ENCODE results near the gene OR12D2. TPM values are rescaled to one million over a fixed set of nuclear protein-coding genes. Genes with fewer than 3 reads are reported as not detected.
"Not testable (repeated sequence)": the region's sequence is repeated elsewhere in the genome, so short reads cannot be mapped to it uniquely, and the experiment has no call there.

Gene OR12D2
- polyA plus RNA-seq (2013): not detected in 2 replicates

GRCh38 chr6:29395331-29395730, at the start of gene OR12D2:
OR12D2 (plus strand) TSS chr6:29395631; CDS start chr6:29396700, 1,069 bp downstream.
- H2AK5ac ChIP-seq (ENCODE audit: low read length): no peak within 1 kb of the TSS
- H2BK120ac ChIP-seq (ENCODE audit: insufficient read depth, low read length, poor library complexity): no peak within 1 kb of the TSS
- no peak within 1 kb of the TSS for H3K4ac ChIP-seq (ENCODE audit: low read depth, low read length)
- no peak within 1 kb of the TSS for H4K12ac ChIP-seq (ENCODE audit: low read depth, low read length)
- no peak within 1 kb of the TSS for H2AFZ ChIP-seq (ENCODE audit: insufficient read depth, low read length, poor library complexity)
- no peaks in the 10 kb centered on the region for H3K79me1 ChIP-seq (ENCODE audit: low read length)
- H3K79me2 ChIP-seq (ENCODE audit: control insufficient read depth, insufficient read depth, low read length, poor library complexity): no peaks in the 10 kb centered on the region
- H3K4me3 ChIP-seq (ENCODE audit: low read depth, low read length): no peak within 1 kb of the TSS
- DNase-seq: no peak
- H3K27ac ChIP-seq (ENCODE audit: low read depth, low read length): no peak within 1 kb of the TSS
- H3K23ac ChIP-seq (ENCODE audit: low read length): no peak within 1 kb of the TSS
- no peak within 1 kb of the TSS for H2BK5ac ChIP-seq (ENCODE audit: low read depth, low read length, poor library complexity)
- H3K4me1 ChIP-seq (ENCODE audit: control insufficient read depth in 1 of 2, insufficient read depth in 2 of 2, low read length in 2 of 2): no peaks in the 10 kb centered on the region
- H3K18ac ChIP-seq (ENCODE audit: low read length): no peak within 1 kb of the TSS
- no peak within 1 kb of the TSS for H3K4me2 ChIP-seq (ENCODE audit: low read length)
- no peaks in the 10 kb centered on the region for H3K27me3 ChIP-seq (ENCODE audit: insufficient read depth, low read length)
- peaks cover 4% of the 10 kb centered on the region for H3K9me3 ChIP-seq (ENCODE audit: insufficient read depth, low read depth, low read length)
- no peak within 1 kb of the TSS for H3K9ac ChIP-seq (ENCODE audit: low read length)
- no peak within 1 kb of the TSS for H2BK12ac ChIP-seq (ENCODE audit: low read length)
- no peak within 1 kb of the TSS for H3K14ac ChIP-seq (ENCODE audit: low read length)
- no peak within 1 kb of the TSS for H4K91ac ChIP-seq (ENCODE audit: low read depth, low read length)
- no peak within 1 kb of the TSS for H4K8ac ChIP-seq (ENCODE audit: low read depth, low read length)
- H3K36me3 ChIP-seq (ENCODE audit: control insufficient read depth in 1 of 2, insufficient read depth in 2 of 2, low read length in 2 of 2): no peaks in the 10 kb centered on the region

- not testable (repeated sequence) for H3K18ac ChIP-seq (ENCODE audit: low read length); H3K14ac ChIP-seq (ENCODE audit: low read length); H4K91ac ChIP-seq (ENCODE audit: low read depth, low read length); H3K9ac ChIP-seq (ENCODE audit: low read length); H2BK120ac ChIP-seq (ENCODE audit: insufficient read depth, low read length, poor library complexity); H3K27me3 ChIP-seq (ENCODE audit: insufficient read depth, low read length); H3K79me1 ChIP-seq (ENCODE audit: low read length); H3K4me1 ChIP-seq (ENCODE audit: control insufficient read depth in 1 of 2, insufficient read depth in 2 of 2, low read length in 2 of 2); H2BK12ac ChIP-seq (ENCODE audit: low read length); H3K23ac ChIP-seq (ENCODE audit: low read length); H2AK5ac ChIP-seq (ENCODE audit: low read length); H3K4me3 ChIP-seq (ENCODE audit: low read depth, low read length); H3K9me3 ChIP-seq (ENCODE audit: insufficient read depth, low read depth, low read length); H2BK5ac ChIP-seq (ENCODE audit: low read depth, low read length, poor library complexity); H4K12ac ChIP-seq (ENCODE audit: low read depth, low read length); H3K27ac ChIP-seq (ENCODE audit: low read depth, low read length); H3K4ac ChIP-seq (ENCODE audit: low read depth, low read length); H3K79me2 ChIP-seq (ENCODE audit: control insufficient read depth, insufficient read depth, low read length, poor library complexity); H3K36me3 ChIP-seq (ENCODE audit: control insufficient read depth in 1 of 2, insufficient read depth in 2 of 2, low read length in 2 of 2); DNase-seq; H2AFZ ChIP-seq (ENCODE audit: insufficient read depth, low read length, poor library complexity); H3K4me2 ChIP-seq (ENCODE audit: low read length); H4K8ac ChIP-seq (ENCODE audit: low read depth, low read length)
- WGBS (ENCODE audit: extremely low coverage, insufficient coverage, insufficient read length): no CpG with 5 or more reads among the region's 3 CpGs
Observed at GRCh38 chr6:29349348-29349747, 46.1 kb upstream of the OR12D2 start.

- Histone ChIP-seq H3K4me1 (ENCODE audit: control insufficient read depth in 1 of 2, insufficient read depth in 2 of 2, low read length in 2 of 2) (no peaks in the 10 kb centered on the region), H2AFZ (ENCODE audit: insufficient read depth, low read length, poor library complexity) (no peak overlapping the region), H3K4me3 (ENCODE audit: low read depth, low read length) (no peak overlapping the region), H3K79me2 (ENCODE audit: control insufficient read depth, insufficient read depth, low read length, poor library complexity) (no peaks in the 10 kb centered on the region), H3K79me1 (ENCODE audit: low read length) (no peaks in the 10 kb centered on the region), H3K4ac (ENCODE audit: low read depth, low read length) (no peak overlapping the region), H4K91ac (ENCODE audit: low read depth, low read length) (no peak overlapping the region), H3K9me3 (ENCODE audit: insufficient read depth, low read depth, low read length) (no peaks in the 10 kb centered on the region), H4K12ac (ENCODE audit: low read depth, low read length) (no peak overlapping the region), H3K23ac (ENCODE audit: low read length) (no peak overlapping the region), H2BK5ac (ENCODE audit: low read depth, low read length, poor library complexity) (no peak overlapping the region), H3K36me3 (ENCODE audit: control insufficient read depth in 1 of 2, insufficient read depth in 2 of 2, low read length in 2 of 2) (no peaks in the 10 kb centered on the region), H4K8ac (ENCODE audit: low read depth, low read length) (no peak overlapping the region), H2AK5ac (ENCODE audit: low read length) (no peak overlapping the region), H3K27ac (ENCODE audit: low read depth, low read length) (no peak overlapping the region), H3K4me2 (ENCODE audit: low read length) (no peak overlapping the region), H2BK12ac (ENCODE audit: low read length) (no peak overlapping the region), H3K18ac (ENCODE audit: low read length) (no peak overlapping the region), H3K27me3 (ENCODE audit: insufficient read depth, low read length) (no peaks in the 10 kb centered on the region), H3K9ac (ENCODE audit: low read length) (no peak overlapping the region), H2BK120ac (ENCODE audit: insufficient read depth, low read length, poor library complexity) (no peak overlapping the region), H3K14ac (ENCODE audit: low read length) (no peak overlapping the region)
- no peak for DNase-seq
Observed at GRCh38 chr6:29354980-29355379, 40.5 kb upstream of the OR12D2 start.

- H3K4me2 ChIP-seq (ENCODE audit: low read length): no peak overlapping the region
- no peaks in the 10 kb centered on the region for H3K27me3 ChIP-seq (ENCODE audit: insufficient read depth, low read length)
- no peak overlapping the region for H3K18ac ChIP-seq (ENCODE audit: low read length)
- H4K8ac ChIP-seq (ENCODE audit: low read depth, low read length): no peak overlapping the region
- no peak overlapping the region for H3K23ac ChIP-seq (ENCODE audit: low read length)
- no peaks in the 10 kb centered on the region for H3K36me3 ChIP-seq (ENCODE audit: control insufficient read depth in 1 of 2, insufficient read depth in 2 of 2, low read length in 2 of 2)
- DNase-seq: no peak
- no peak overlapping the region for H3K9ac ChIP-seq (ENCODE audit: low read length)
- H3K79me1 ChIP-seq (ENCODE audit: low read length): no peaks in the 10 kb centered on the region
- H4K91ac ChIP-seq (ENCODE audit: low read depth, low read length): no peak overlapping the region
- H2AK5ac ChIP-seq (ENCODE audit: low read length): no peak overlapping the region
- no peak overlapping the region for H4K12ac ChIP-seq (ENCODE audit: low read depth, low read length)
- no peak overlapping the region for H3K4me3 ChIP-seq (ENCODE audit: low read depth, low read length)
- H2BK120ac ChIP-seq (ENCODE audit: insufficient read depth, low read length, poor library complexity): no peak overlapping the region
- no CpG with 5 or more reads among the region's 1 CpG for whole genome bisulfite sequencing (ENCODE audit: extremely low coverage, insufficient coverage, insufficient read length)
- no peak overlapping the region for H2BK5ac ChIP-seq (ENCODE audit: low read depth, low read length, poor library complexity)
- H3K4me1 ChIP-seq (ENCODE audit: control insufficient read depth in 1 of 2, insufficient read depth in 2 of 2, low read length in 2 of 2): no peaks in the 10 kb centered on the region
- H3K9me3 ChIP-seq (ENCODE audit: insufficient read depth, low read depth, low read length): no peaks in the 10 kb centered on the region
- no peak overlapping the region for H2BK12ac ChIP-seq (ENCODE audit: low read length)
- H3K14ac ChIP-seq (ENCODE audit: low read length): no peak overlapping the region
- H3K27ac ChIP-seq (ENCODE audit: low read depth, low read length): no peak overlapping the region
- no peak overlapping the region for H2AFZ ChIP-seq (ENCODE audit: insufficient read depth, low read length, poor library complexity)
- no peaks in the 10 kb centered on the region for H3K79me2 ChIP-seq (ENCODE audit: control insufficient read depth, insufficient read depth, low read length, poor library complexity)
- no peak overlapping the region for H3K4ac ChIP-seq (ENCODE audit: low read depth, low read length)
Observed at GRCh38 chr6:29355603-29356002, 39.8 kb upstream of the OR12D2 start.

- no peak within 1 kb of the TSS for H3K4me2 ChIP-seq (ENCODE audit: low read length)
- H3K9ac ChIP-seq (ENCODE audit: low read length): no peak within 1 kb of the TSS
- H2BK120ac ChIP-seq (ENCODE audit: insufficient read depth, low read length, poor library complexity): no peak within 1 kb of the TSS
- no peak within 1 kb of the TSS for H2BK5ac ChIP-seq (ENCODE audit: low read depth, low read length, poor library complexity)
- H4K12ac ChIP-seq (ENCODE audit: low read depth, low read length): no peak within 1 kb of the TSS
- no peak within 1 kb of the TSS for H4K8ac ChIP-seq (ENCODE audit: low read depth, low read length)
- no peak within 1 kb of the TSS for H3K14ac ChIP-seq (ENCODE audit: low read length)
- no peaks in the 10 kb centered on the region for H3K79me2 ChIP-seq (ENCODE audit: control insufficient read depth, insufficient read depth, low read length, poor library complexity)
- H2BK12ac ChIP-seq (ENCODE audit: low read length): no peak within 1 kb of the TSS
- H3K36me3 ChIP-seq (ENCODE audit: control insufficient read depth in 1 of 2, insufficient read depth in 2 of 2, low read length in 2 of 2): no peaks in the 10 kb centered on the region
- no peaks in the 10 kb centered on the region for H3K79me1 ChIP-seq (ENCODE audit: low read length)
- no peak for DNase-seq
- no peak within 1 kb of the TSS for H2AFZ ChIP-seq (ENCODE audit: insufficient read depth, low read length, poor library complexity)
- H3K18ac ChIP-seq (ENCODE audit: low read length): no peak within 1 kb of the TSS
- H3K23ac ChIP-seq (ENCODE audit: low read length): no peak within 1 kb of the TSS
- H3K4me3 ChIP-seq (ENCODE audit: low read depth, low read length): no peak within 1 kb of the TSS
- no peak within 1 kb of the TSS for H3K27ac ChIP-seq (ENCODE audit: low read depth, low read length)
- no peaks in the 10 kb centered on the region for H3K9me3 ChIP-seq (ENCODE audit: insufficient read depth, low read depth, low read length)
- no peak within 1 kb of the TSS for H3K4ac ChIP-seq (ENCODE audit: low read depth, low read length)
- no peaks in the 10 kb centered on the region for H3K27me3 ChIP-seq (ENCODE audit: insufficient read depth, low read length)
- no peaks in the 10 kb centered on the region for H3K4me1 ChIP-seq (ENCODE audit: control insufficient read depth in 1 of 2, insufficient read depth in 2 of 2, low read length in 2 of 2)
- no peak within 1 kb of the TSS for H2AK5ac ChIP-seq (ENCODE audit: low read length)
- WGBS (ENCODE audit: extremely low coverage, insufficient coverage, insufficient read length): no CpG with 5 or more reads among the region's 3 CpGs
- H4K91ac ChIP-seq (ENCODE audit: low read depth, low read length): no peak within 1 kb of the TSS
Observed at GRCh38 chr6:29368765-29369164, 26.7 kb upstream of the OR12D2 start, which contains the start of gene OR5V1. OR5V1 (minus strand) TSS chr6:29368865; CDS start chr6:29356195, 12,670 bp downstream.

Measured in trophoblast cell (in vitro differentiated cells and primary cell).